ENCODE results near the gene SLC33A1.
"Not testable (repeated sequence)": the region's sequence is repeated elsewhere in the genome, so short reads cannot be mapped to it uniquely, and the experiment has no call there.

SLC33A1 gene

GRCh38 chr3:155854141-155854940, at the start of gene SLC33A1:
SLC33A1 (minus strand) TSS chr3:155854427; CDS start chr3:155853997, 430 bp downstream.
- DNase-seq (ENCODE audit: low read depth) = peak; percentile 99
- peak within 1 kb of the TSS; percentile 78 for H3K4me3 ChIP-seq (ENCODE audit: low read length)
- TF ChIP-seq CTCF (conservative IDR thresholded peaks at IDR 0.05; ENCODE audit: low read length) = no peak

- no peak overlapping the region for H3K4me3 ChIP-seq (ENCODE audit: low read length)
- no peak for TF ChIP-seq CTCF (conservative IDR thresholded peaks at IDR 0.05; ENCODE audit: low read length)
These were observed 41.2 kb upstream of the SLC33A1 start for GRCh38 chr3:155895379-155895900.

GRCh38 chr3:155891321-155891720, 37.1 kb upstream of the SLC33A1 start:
- DNase-seq (ENCODE audit: low read depth) = no peak
- H3K4me3 ChIP-seq (ENCODE audit: low read length) = no peak overlapping the region
- no peak for TF ChIP-seq CTCF (conservative IDR thresholded peaks at IDR 0.05; ENCODE audit: low read length)

More at GRCh38 chr3:155895379-155895900, 41.2 kb upstream of the SLC33A1 start:
- no peak for DNase-seq (ENCODE audit: low read depth)

- TF ChIP-seq CTCF (conservative IDR thresholded peaks at IDR 0.05; ENCODE audit: low read length) = no peak
- DNase-seq (ENCODE audit: low read depth) = peak; percentile 51
- H3K4me3 ChIP-seq (ENCODE audit: low read length) = no peak overlapping the region
These were observed 36.5 kb upstream of the SLC33A1 start for GRCh38 chr3:155890671-155891190.

GRCh38 chr3:155889952-155890351, 35.7 kb upstream of the SLC33A1 start:
- no peak overlapping the region for H3K4me3 ChIP-seq (ENCODE audit: low read length)
- no peak for DNase-seq (ENCODE audit: low read depth)
- TF ChIP-seq CTCF (conservative IDR thresholded peaks at IDR 0.05; ENCODE audit: low read length) = no peak

GRCh38 chr3:155889212-155889611, 35.0 kb upstream of the SLC33A1 start:
- DNase-seq (ENCODE audit: low read depth) = no peak
- TF ChIP-seq CTCF (conservative IDR thresholded peaks at IDR 0.05; ENCODE audit: low read length) = no peak
- H3K4me3 ChIP-seq (ENCODE audit: low read length) = no peak overlapping the region

GRCh38 chr3:155886915-155887314, 32.7 kb upstream of the SLC33A1 start:
- DNase-seq (ENCODE audit: low read depth) = no peak
- no peak for TF ChIP-seq CTCF (conservative IDR thresholded peaks at IDR 0.05; ENCODE audit: low read length)
- no peak overlapping the region for H3K4me3 ChIP-seq (ENCODE audit: low read length)

GRCh38 chr3:155886348-155886747, 32.1 kb upstream of the SLC33A1 start:
- not testable (repeated sequence) for DNase-seq (ENCODE audit: low read depth)

More at GRCh38 chr3:155886348-155886747, 32.1 kb upstream of the SLC33A1 start:
- H3K4me3 ChIP-seq (ENCODE audit: low read length) = not testable (repeated sequence)

Data from AG10803 (cell line).